Measurements from ENCODE around the gene TIFAB. TPM values are rescaled to one million over a fixed set of nuclear protein-coding genes. Genes with fewer than 3 reads are reported as not detected.

The TIFAB gene
- total RNA-seq, 1 donor, result not detected

GRCh38 chr5:135491038-135491551 lies 38.9 kb upstream of the TIFAB start:
- no peak for DNase-seq (ENCODE audit: insufficient read length, low spot score, missing footprints)
- Histone ChIP-seq H4K20me1 (ENCODE audit: insufficient read depth, low read length) (no peaks in the 10 kb centered on the region), H3K9me3 (ENCODE audit: low read depth, low read length) (no peaks in the 10 kb centered on the region), H3K4me1 (ENCODE audit: insufficient read depth, low read length) (peaks cover 34% of the 10 kb centered on the region), H3K27me3 (ENCODE audit: insufficient read depth, low read length) (peaks cover 15% of the 10 kb centered on the region), H3K79me2 (ENCODE audit: insufficient read depth, low read length) (no peaks in the 10 kb centered on the region), H3K4me2 (ENCODE audit: insufficient read depth, low read length) (no peak overlapping the region), H3K27ac (ENCODE audit: low read depth, low read length) (no peak overlapping the region), H2AFZ (ENCODE audit: low read length) (no peak overlapping the region), H3K36me3 (ENCODE audit: insufficient read depth, low read length) (no peaks in the 10 kb centered on the region), H3K4me3 (ENCODE audit: insufficient read depth, low read length) (no peak overlapping the region)
- no peak for TF ChIP-seq CTCF (IDR thresholded peaks at IDR 0.05; ENCODE audit: extremely low read depth, low read depth, low read length)

- Histone ChIP-seq H3K27ac (ENCODE audit: low read depth, low read length) (no peak overlapping the region), H4K20me1 (ENCODE audit: insufficient read depth, low read length) (no peaks in the 10 kb centered on the region), H3K4me2 (ENCODE audit: insufficient read depth, low read length) (peak overlapping the region; percentile 92), H3K4me1 (ENCODE audit: insufficient read depth, low read length) (peaks cover 34% of the 10 kb centered on the region), H3K79me2 (ENCODE audit: insufficient read depth, low read length) (no peaks in the 10 kb centered on the region), H3K27me3 (ENCODE audit: insufficient read depth, low read length) (peaks cover 15% of the 10 kb centered on the region), H3K4me3 (ENCODE audit: insufficient read depth, low read length) (no peak overlapping the region), H3K9me3 (ENCODE audit: low read depth, low read length) (no peaks in the 10 kb centered on the region), H2AFZ (ENCODE audit: low read length) (no peak overlapping the region), H3K36me3 (ENCODE audit: insufficient read depth, low read length) (no peaks in the 10 kb centered on the region)
- TF ChIP-seq CTCF (IDR thresholded peaks at IDR 0.05; ENCODE audit: extremely low read depth, low read depth, low read length), result no peak
- DNase-seq (ENCODE audit: insufficient read length, low spot score, missing footprints), result no peak
These were observed 38.3 kb upstream of the TIFAB start for GRCh38 chr5:135490245-135491037.

- Histone ChIP-seq H3K36me3 (ENCODE audit: insufficient read depth, low read length) (no peaks in the 10 kb centered on the region), H3K4me3 (ENCODE audit: insufficient read depth, low read length) (peak overlapping the region; percentile 77), H3K79me2 (ENCODE audit: insufficient read depth, low read length) (no peaks in the 10 kb centered on the region), H4K20me1 (ENCODE audit: insufficient read depth, low read length) (no peaks in the 10 kb centered on the region), H2AFZ (ENCODE audit: low read length) (peak overlapping the region; percentile 93), H3K27me3 (ENCODE audit: insufficient read depth, low read length) (peaks cover 15% of the 10 kb centered on the region), H3K9me3 (ENCODE audit: low read depth, low read length) (no peaks in the 10 kb centered on the region), H3K4me1 (ENCODE audit: insufficient read depth, low read length) (peaks cover 34% of the 10 kb centered on the region), H3K27ac (ENCODE audit: low read depth, low read length) (no peak overlapping the region), H3K4me2 (ENCODE audit: insufficient read depth, low read length) (peak overlapping the region; percentile 92)
- no peak for DNase-seq (ENCODE audit: insufficient read length, low spot score, missing footprints)
- no peak for TF ChIP-seq CTCF (IDR thresholded peaks at IDR 0.05; ENCODE audit: extremely low read depth, low read depth, low read length)
These were observed 37.5 kb upstream of the TIFAB start for GRCh38 chr5:135489466-135490244.
